ENCODE measurements around the gene PRADC1.

The PRADC1 gene

DNA sequence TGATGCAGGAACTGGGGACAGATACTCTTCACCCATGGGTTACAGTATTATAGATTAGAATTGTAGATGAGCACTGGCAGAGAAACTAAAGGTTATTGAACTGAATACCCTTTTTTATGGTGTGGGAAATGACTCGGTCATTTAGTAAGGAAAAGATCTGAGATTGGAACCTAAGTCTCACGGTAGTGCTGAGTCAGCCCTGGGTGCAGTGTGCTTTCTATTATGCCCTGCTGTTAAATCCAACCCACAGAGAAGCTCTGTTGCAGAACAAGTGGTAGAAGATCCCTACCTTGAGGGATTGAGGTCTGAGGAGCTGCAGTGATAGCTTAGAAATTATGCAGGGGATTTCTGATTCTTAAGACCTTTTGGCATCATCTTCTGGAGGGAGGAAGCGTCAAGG is 13.8 kb upstream of the PRADC1 start:
- TF ChIP-seq, protein P1, sequence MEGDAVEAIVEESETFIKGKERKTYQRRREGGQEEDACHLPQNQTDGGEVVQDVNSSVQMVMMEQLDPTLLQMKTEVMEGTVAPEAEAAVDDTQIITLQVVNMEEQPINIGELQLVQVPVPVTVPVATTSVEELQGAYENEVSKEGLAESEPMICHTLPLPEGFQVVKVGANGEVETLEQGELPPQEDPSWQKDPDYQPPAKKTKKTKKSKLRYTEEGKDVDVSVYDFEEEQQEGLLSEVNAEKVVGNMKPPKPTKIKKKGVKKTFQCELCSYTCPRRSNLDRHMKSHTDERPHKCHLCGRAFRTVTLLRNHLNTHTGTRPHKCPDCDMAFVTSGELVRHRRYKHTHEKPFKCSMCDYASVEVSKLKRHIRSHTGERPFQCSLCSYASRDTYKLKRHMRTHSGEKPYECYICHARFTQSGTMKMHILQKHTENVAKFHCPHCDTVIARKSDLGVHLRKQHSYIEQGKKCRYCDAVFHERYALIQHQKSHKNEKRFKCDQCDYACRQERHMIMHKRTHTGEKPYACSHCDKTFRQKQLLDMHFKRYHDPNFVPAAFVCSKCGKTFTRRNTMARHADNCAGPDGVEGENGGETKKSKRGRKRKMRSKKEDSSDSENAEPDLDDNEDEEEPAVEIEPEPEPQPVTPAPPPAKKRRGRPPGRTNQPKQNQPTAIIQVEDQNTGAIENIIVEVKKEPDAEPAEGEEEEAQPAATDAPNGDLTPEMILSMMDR (IDR thresholded peaks at IDR 0.05; ENCODE audit: low read depth, low read length, missing control alignments): no peak
- no peak for DNase-seq (ENCODE audit: low read depth)

DNA sequence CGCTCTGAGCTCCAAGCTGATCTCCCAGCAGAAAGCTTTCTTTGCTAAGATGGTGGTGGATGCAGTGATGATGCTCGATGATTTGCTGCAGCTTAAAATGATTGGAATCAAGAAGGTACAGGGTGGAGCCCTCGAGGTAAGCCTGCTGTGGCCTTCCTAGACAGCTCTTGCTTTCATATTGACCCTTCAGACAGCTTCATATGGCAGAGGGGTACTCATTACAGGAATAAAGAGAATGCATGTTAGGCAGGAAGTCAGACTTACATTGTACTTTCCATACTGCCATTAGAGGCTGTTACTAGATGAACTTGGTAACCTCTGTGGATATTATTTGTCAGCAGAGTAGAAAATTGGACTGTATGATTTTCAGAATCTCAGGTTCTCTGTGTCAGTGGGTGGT is 11.5 kb upstream of the PRADC1 start:
- no peak for DNase-seq (ENCODE audit: low read depth)
- no peak overlapping the region for H3K4me3 ChIP-seq (ENCODE audit: low read depth, low read length)
- TF ChIP-seq, protein P1 (IDR thresholded peaks at IDR 0.05; ENCODE audit: low read depth, low read length, missing control alignments): no peak

More for the DNA sequence above, 13.8 kb upstream of the PRADC1 start:
- H3K4me3 ChIP-seq (ENCODE audit: low read depth, low read length): no peak overlapping the region

DNA sequence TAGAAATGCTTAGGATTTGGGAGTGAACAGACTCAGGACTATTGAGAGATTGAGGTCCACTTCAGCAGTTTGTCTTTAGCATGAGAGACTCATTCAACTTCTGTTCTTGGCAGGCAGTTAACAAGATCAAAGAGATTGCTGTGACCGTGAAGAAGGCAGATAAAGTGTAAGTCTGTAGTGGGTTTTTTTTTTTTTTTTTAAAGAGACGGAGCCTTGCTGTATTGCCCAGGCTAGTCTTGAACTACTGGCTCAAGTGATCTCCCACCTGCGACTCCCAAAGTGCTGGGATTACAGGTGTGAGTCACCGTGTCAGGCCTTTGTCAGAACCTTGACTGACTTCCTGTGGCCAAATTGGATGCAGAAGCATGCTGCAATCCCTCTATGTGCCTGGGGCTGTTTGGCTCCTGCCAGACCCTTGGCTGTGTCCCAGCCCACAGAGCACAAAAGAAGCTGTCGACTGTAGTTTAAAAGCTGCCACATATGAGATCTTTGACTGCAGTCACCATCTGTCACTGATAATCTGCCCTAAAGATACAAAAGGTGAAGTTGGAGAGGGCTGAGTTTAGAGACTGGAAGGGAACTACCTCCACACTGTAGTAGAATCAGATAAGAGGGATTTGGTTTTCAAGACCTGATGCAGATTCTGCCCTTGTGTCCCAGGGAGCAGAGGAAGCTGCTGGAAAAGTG is 11.0 kb upstream of the PRADC1 start:
- no peak for DNase-seq (ENCODE audit: low read depth)
- TF ChIP-seq, protein P1 (IDR thresholded peaks at IDR 0.05; ENCODE audit: low read depth, low read length, missing control alignments): no peak
- no peak overlapping the region for H3K4me3 ChIP-seq (ENCODE audit: low read depth, low read length)

DNA sequence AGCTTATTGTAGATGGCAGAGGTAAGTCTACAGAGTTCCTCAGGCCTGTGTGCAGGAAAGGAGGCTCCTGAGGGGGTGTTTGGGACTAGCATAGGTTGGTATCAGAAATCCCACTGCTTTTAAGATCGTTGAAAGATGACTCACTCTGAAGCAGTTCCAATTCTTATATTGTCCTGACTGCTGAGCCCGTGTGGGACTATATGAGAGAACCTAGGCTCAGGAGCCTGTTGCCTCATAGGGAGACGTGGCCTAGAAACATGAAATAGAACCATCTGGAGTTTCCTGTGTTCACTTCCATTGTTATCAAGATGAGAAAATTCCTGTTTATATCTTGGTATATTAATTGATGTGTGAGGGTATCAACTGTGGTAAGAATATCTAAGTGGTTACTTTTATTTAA is 6.7 kb upstream of the PRADC1 start:
- H3K4me3 ChIP-seq (ENCODE audit: low read depth, low read length): no peak overlapping the region
- TF ChIP-seq, protein P1 (IDR thresholded peaks at IDR 0.05; ENCODE audit: low read depth, low read length, missing control alignments): no peak
- no peak for DNase-seq (ENCODE audit: low read depth)

DNA sequence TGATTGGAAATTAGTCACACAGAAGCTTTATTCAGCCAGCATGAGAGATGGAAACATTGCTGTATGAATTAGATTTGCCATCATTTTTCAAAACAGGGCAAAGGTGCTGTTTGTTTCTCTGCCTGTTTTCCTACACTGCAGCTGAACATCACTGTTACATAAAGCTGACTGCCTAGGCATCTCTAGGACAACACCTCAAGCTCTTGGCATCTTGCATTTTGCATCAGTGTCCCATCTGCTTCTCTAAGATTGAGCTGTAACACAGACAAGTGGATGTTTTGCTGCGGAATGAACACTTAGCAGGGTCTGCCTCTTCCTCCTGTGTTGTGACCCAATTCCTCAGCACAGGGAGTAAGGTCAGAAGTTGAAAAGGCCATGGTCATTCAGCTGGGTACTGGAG is 5.9 kb upstream of the PRADC1 start:
- H3K4me3 ChIP-seq (ENCODE audit: low read depth, low read length): no peak overlapping the region
- DNase-seq (ENCODE audit: low read depth): no peak
- TF ChIP-seq, protein P1 (IDR thresholded peaks at IDR 0.05; ENCODE audit: low read depth, low read length, missing control alignments): no peak

DNA sequence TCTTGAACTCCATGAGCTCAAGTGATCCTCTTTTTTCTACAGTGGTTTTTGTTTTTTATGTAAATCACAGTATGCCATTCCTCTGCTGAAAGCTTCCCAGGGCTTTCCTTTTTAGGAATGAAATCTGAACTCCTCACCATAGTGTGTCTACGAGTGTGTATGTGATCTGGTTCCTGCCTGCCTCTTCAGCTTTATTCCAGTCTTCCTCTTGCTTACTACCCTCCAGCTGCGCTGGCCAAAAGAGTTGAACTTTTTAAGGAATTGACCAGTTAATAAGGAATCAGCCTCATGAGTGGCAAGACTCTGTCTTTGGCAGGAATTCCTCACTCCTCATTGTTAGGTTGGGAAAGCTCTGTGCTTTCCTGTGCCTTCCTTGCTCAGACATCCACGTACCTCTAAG is 5.1 kb upstream of the PRADC1 start:
- TF ChIP-seq, protein P1 (IDR thresholded peaks at IDR 0.05; ENCODE audit: low read depth, low read length, missing control alignments): no peak
- DNase-seq (ENCODE audit: low read depth): no peak
- no peak overlapping the region for H3K4me3 ChIP-seq (ENCODE audit: low read depth, low read length)

DNA sequence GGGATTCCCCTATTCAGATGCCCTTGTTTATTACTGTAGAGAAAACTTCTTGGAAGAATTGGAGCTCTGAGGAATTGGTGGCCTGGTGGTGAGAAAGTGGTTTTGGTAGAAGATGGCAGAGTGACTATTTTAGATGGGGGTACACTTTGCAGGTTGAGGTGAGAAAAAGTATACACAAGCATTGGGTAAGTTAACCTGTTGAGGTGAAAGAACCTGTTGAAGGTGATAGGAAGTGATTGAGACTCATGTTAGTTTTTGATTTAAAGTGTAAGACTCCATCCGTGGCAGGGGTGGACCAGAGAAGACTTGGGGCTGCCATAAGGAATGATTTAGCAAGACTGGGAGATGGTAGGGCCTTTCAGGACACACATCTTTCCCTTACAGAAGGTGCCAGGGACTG is 4.1 kb upstream of the PRADC1 start:
- H3K4me3 ChIP-seq (ENCODE audit: low read depth, low read length): no peak overlapping the region
- TF ChIP-seq, protein P1 (IDR thresholded peaks at IDR 0.05; ENCODE audit: low read depth, low read length, missing control alignments): no peak
- no peak for DNase-seq (ENCODE audit: low read depth)

All from GM12864 (cell line).